Transverse colon (tissue), 4 donors: ENCODE measurements around the gene COTL1.

Source experiments
- CTCF ChIP-seq, 5 experiments: fragments of 200-600 bp in 3 of 5; fragments of 450-650 bp in 2 of 5; sonication (generic) in 3 of 5; IDR thresholded peaks; 1 replicate in 2 of 5; 2 replicates in 3 of 5; pipeline ENCODE4 v1.5.1; 2016 to 2017; ENCODE audit warnings: antibody characterized with exemption in 5 of 5, inconsistent platforms in 3 of 5, mild to moderate bottlenecking in 2 of 5, moderate library complexity in 1 of 5
- POLR2A ChIP-seq: fragments of 450-650 bp; IDR thresholded peaks from one replicate; pipeline ENCODE4 v1.6.1; 2016; ENCODE audit warnings: antibody characterized with exemption, mild to moderate bottlenecking, moderate library complexity
- POLR2AphosphoS5 ChIP-seq, 3 donors: sonication (generic); formaldehyde crosslinking; IDR thresholded peaks; one replicate each; pipeline ENCODE4 v1.6.1; 2016; ENCODE audit warnings: antibody characterized with exemption in 3 of 3

- TF ChIP-seq CTCF (IDR thresholded peaks at IDR 0.05) (no peak), POLR2AphosphoS5 (IDR thresholded peaks at IDR 0.05) (no peak), POLR2A (no peak)
These were observed 32.4 kb upstream of the COTL1 start for GRCh38 chr16:84650062-84650991.
